Erythroblast (primary cell): ENCODE results near the gene HFM1.

Experiments
- GATA1 ChIP-seq: IDR thresholded peaks from 2 replicates; pipeline ENCODE4 v1.6.1; 2011; ENCODE audit warnings: low read depth, mild to moderate bottlenecking, control low read depth, low read length, moderate library complexity
- POLR2A ChIP-seq: IDR thresholded peaks from 2 replicates; pipeline ENCODE4 v1.6.1; 2011; ENCODE audit warnings: mild to moderate bottlenecking, low read length

DNA sequence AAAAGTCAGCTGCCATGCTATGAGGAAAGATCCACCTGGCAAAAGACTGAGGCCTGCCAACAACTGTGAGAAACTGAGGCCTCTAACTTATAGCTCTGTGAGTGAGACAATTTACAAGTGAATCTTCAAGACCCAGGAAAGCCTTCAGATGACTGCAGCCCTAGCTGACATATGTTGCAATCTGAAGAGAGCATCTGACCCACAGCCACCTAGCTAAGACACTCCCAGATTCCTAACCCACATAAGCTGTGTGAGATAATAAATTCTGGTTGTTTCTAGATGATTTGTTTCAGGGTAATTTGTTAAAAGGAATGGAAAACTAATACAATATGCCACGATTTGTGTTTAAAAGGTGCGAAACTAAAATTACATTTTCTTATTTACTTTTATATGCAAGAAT is 55.1 kb downstream of the HFM1 start:
- TF ChIP-seq POLR2A, result no peak
- TF ChIP-seq GATA1, result no peak
